Astrocyte (in vitro differentiated cells and primary cell): Measurements from ENCODE around the gene PCK2. TPM values are rescaled to one million over a fixed set of nuclear protein-coding genes. Genes with fewer than 3 reads are reported as not detected.

ENCODE experiments used
- DNase-seq: peaks from one replicate; pipeline ENCODE4 v3.0.0-alpha.2; 2010; ENCODE audit warnings: low read depth
- FAIRE-seq: peaks from 2 replicates; lab custom pipeline; 2011; peaks lifted over from hg19 to GRCh38; lab: Jason Lieb, UNC
- H2AFZ ChIP-seq: 2 replicates; pipeline ENCODE4 v1.6.0; 2012; ENCODE audit warnings: low read depth, low read length, inconsistent platforms
- H3K27ac ChIP-seq: 2 replicates; pipeline ENCODE4 v1.5.1; 2011; ENCODE audit warnings: low read depth, low read length, inconsistent platforms
- H3K27me3 ChIP-seq: 2 replicates; pipeline ENCODE4 v1.6.0; 2011; ENCODE audit warnings: low read length, inconsistent platforms; ENCODE audit not compliant: insufficient read depth
- H3K36me3 ChIP-seq: 2 replicates; pipeline ENCODE4 v1.5.1; 2011; ENCODE audit warnings: low read length, inconsistent platforms; ENCODE audit not compliant: insufficient read depth
- H3K4me1 ChIP-seq: 2 replicates; pipeline ENCODE4 v1.5.1; 2011; ENCODE audit warnings: low read length, inconsistent platforms; ENCODE audit not compliant: insufficient read depth
- H3K4me2 ChIP-seq: 2 replicates; pipeline ENCODE4 v1.6.0; 2012; ENCODE audit warnings: low read length, inconsistent platforms
- H3K4me3 ChIP-seq: 2 replicates; pipeline ENCODE4 v1.5.1; 2011; ENCODE audit warnings: low read depth, mild to moderate bottlenecking, low read length, inconsistent platforms; ENCODE audit not compliant: insufficient read depth
- H3K79me2 ChIP-seq: 2 replicates; pipeline ENCODE4 v1.6.0; 2012; ENCODE audit warnings: mild to moderate bottlenecking, low read length, inconsistent platforms; ENCODE audit not compliant: insufficient read depth
- H3K9ac ChIP-seq: 2 replicates; pipeline ENCODE4 v1.6.0; 2012; ENCODE audit warnings: mild to moderate bottlenecking, low read length, inconsistent platforms
- H3K9me3 ChIP-seq: 2 replicates; pipeline ENCODE4 v1.5.1; 2012; ENCODE audit warnings: low read depth, mild to moderate bottlenecking, low read length, inconsistent platforms; ENCODE audit not compliant: insufficient read depth
- H4K20me1 ChIP-seq: 2 replicates; pipeline ENCODE4 v1.6.0; 2012; ENCODE audit warnings: low read length, inconsistent platforms; ENCODE audit not compliant: insufficient read depth
- H3K27ac Mint-ChIP-seq: one replicate; pipeline ENCODE4 v1.8.0; 2021; ENCODE audit warnings: mild to moderate bottlenecking, mixed read lengths; ENCODE audit not compliant: unreplicated experiment
- H3K27me3 Mint-ChIP-seq: one replicate; pipeline ENCODE4 v1.8.0; 2021; ENCODE audit warnings: low read depth, mixed read lengths; ENCODE audit not compliant: unreplicated experiment
- H3K36me3 Mint-ChIP-seq: one replicate; pipeline ENCODE4 v1.8.0; 2021; ENCODE audit warnings: low read depth, mixed read lengths; ENCODE audit not compliant: unreplicated experiment
- H3K4me1 Mint-ChIP-seq: one replicate; pipeline ENCODE4 v1.8.0; 2021; ENCODE audit warnings: low read depth, mixed read lengths; ENCODE audit not compliant: unreplicated experiment
- H3K4me3 Mint-ChIP-seq: one replicate; pipeline ENCODE4 v1.8.0; 2021; ENCODE audit warnings: mild to moderate bottlenecking, moderate library complexity, mixed read lengths; ENCODE audit not compliant: unreplicated experiment
- H3K9me3 Mint-ChIP-seq: one replicate; pipeline ENCODE4 v1.8.0; 2021; ENCODE audit warnings: mild to moderate bottlenecking, mixed read lengths; ENCODE audit not compliant: unreplicated experiment
- EZH2 ChIP-seq: IDR thresholded peaks from 2 replicates; pipeline ENCODE4 v1.6.1; 2012; ENCODE audit warnings: mild to moderate bottlenecking, low read length, inconsistent platforms; ENCODE audit not compliant: insufficient read depth
- total RNA-seq: library from RNA; stranded (reverse); gene quantifications from 2 replicates; pipeline ENCODE4 v1.2.1, GENCODE V29; 2021
- TF ChIP-seq, protein P1 (sequence below): IDR thresholded peaks from 2 replicates; pipeline ENCODE4 v1.5.1; 2011; ENCODE audit warnings: low read depth, mild to moderate bottlenecking, inconsistent platforms, low read length, moderate library complexity; ENCODE audit not compliant: insufficient read depth

PCK2 gene
- total RNA-seq, 1 donor from 2014 or later = 73.8 TPM

DNA sequence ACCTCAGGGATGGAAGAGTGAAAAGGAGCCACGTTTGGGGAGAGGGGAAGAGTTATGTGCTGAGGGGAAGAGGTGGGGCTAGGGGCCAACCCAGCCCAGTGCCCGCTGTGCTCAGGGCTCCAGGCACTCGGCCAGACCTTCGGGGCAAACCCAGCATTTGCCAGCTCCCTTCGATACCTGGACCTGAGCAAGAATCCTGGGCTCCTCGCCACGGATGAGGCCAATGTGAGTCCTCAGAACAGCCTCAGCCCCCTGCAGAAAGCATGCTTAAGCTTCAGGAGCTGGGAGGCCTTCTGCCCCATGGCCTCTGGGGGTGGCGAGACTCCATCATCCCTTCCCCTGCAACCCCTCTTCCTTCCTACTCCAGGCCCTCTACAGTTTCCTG, 37.3 kb upstream of the PCK2 start:
- no peak overlapping the region for H3K4me3 Mint-ChIP-seq
- Histone ChIP-seq H3K27me3 (peaks cover 7% of the 10 kb centered on the region), H3K36me3 (no peaks in the 10 kb centered on the region), H4K20me1 (peaks cover 4% of the 10 kb centered on the region), H3K9ac (no peak overlapping the region), H3K79me2 (no peaks in the 10 kb centered on the region), H3K4me2 (no peak overlapping the region), H3K27ac (no peak overlapping the region), H2AFZ (no peak overlapping the region), H3K4me3 (no peak overlapping the region), H3K4me1 (no peaks in the 10 kb centered on the region), H3K9me3 (no peaks in the 10 kb centered on the region)
- DNase-seq = no peak
- H3K27me3 Mint-ChIP-seq = peaks cover 63% of the 10 kb centered on the region
- no peaks in the 10 kb centered on the region for H3K36me3 Mint-ChIP-seq
- H3K27ac Mint-ChIP-seq = no peak overlapping the region
- FAIRE-seq = no peak
- H3K9me3 Mint-ChIP-seq = no peaks in the 10 kb centered on the region
- TF ChIP-seq, protein P1, sequence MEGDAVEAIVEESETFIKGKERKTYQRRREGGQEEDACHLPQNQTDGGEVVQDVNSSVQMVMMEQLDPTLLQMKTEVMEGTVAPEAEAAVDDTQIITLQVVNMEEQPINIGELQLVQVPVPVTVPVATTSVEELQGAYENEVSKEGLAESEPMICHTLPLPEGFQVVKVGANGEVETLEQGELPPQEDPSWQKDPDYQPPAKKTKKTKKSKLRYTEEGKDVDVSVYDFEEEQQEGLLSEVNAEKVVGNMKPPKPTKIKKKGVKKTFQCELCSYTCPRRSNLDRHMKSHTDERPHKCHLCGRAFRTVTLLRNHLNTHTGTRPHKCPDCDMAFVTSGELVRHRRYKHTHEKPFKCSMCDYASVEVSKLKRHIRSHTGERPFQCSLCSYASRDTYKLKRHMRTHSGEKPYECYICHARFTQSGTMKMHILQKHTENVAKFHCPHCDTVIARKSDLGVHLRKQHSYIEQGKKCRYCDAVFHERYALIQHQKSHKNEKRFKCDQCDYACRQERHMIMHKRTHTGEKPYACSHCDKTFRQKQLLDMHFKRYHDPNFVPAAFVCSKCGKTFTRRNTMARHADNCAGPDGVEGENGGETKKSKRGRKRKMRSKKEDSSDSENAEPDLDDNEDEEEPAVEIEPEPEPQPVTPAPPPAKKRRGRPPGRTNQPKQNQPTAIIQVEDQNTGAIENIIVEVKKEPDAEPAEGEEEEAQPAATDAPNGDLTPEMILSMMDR = no peak
- no peak for TF ChIP-seq EZH2
- peaks cover 2% of the 10 kb centered on the region for H3K4me1 Mint-ChIP-seq

- DNase-seq (no peak), FAIRE-seq (no peak)
- Histone ChIP-seq H3K9me3 (no peaks in the 10 kb centered on the region), H4K20me1 (peaks cover 4% of the 10 kb centered on the region), H3K36me3 (no peaks in the 10 kb centered on the region), H3K9ac (no peak overlapping the region), H3K4me1 (no peaks in the 10 kb centered on the region), H3K27ac (no peak overlapping the region), H3K79me2 (no peaks in the 10 kb centered on the region), H3K27me3 (peaks cover 7% of the 10 kb centered on the region), H3K4me3 (no peak overlapping the region), H2AFZ (no peak overlapping the region), H3K4me2 (no peak overlapping the region)
- TF ChIP-seq, protein P1 = no peak
- no peak for TF ChIP-seq EZH2
- H3K27ac Mint-ChIP-seq = no peak overlapping the region
- no peak overlapping the region for H3K4me3 Mint-ChIP-seq
- peaks cover 2% of the 10 kb centered on the region for H3K4me1 Mint-ChIP-seq
- no peaks in the 10 kb centered on the region for H3K36me3 Mint-ChIP-seq
- H3K9me3 Mint-ChIP-seq = no peaks in the 10 kb centered on the region
- H3K27me3 Mint-ChIP-seq = peaks cover 67% of the 10 kb centered on the region
Measured at GRCh38 chr14:24057271-24057670, 36.8 kb upstream of the PCK2 start.

- Histone ChIP-seq H3K9ac (no peak overlapping the region), H3K27me3 (peaks cover 7% of the 10 kb centered on the region), H3K4me2 (no peak overlapping the region), H3K4me1 (no peaks in the 10 kb centered on the region), H3K27ac (no peak overlapping the region), H3K9me3 (no peaks in the 10 kb centered on the region), H3K79me2 (no peaks in the 10 kb centered on the region), H2AFZ (no peak overlapping the region), H4K20me1 (peaks cover 4% of the 10 kb centered on the region), H3K36me3 (no peaks in the 10 kb centered on the region), H3K4me3 (no peak overlapping the region)
- Mint-ChIP-seq H3K4me1 (peaks cover 2% of the 10 kb centered on the region), H3K9me3 (no peaks in the 10 kb centered on the region), H3K36me3 (no peaks in the 10 kb centered on the region), H3K27me3 (peaks cover 70% of the 10 kb centered on the region), H3K4me3 (no peak overlapping the region), H3K27ac (no peak overlapping the region)
- FAIRE-seq (no peak), DNase-seq (no peak)
- TF ChIP-seq, protein P1 = no peak
- TF ChIP-seq EZH2 = no peak
Measured at GRCh38 chr14:24057867-24058259, 36.2 kb upstream of the PCK2 start.
